Mesenchymal stem cell (in vitro differentiated cells and primary cell): ENCODE data around the gene SLC16A10.
A peak's percentile ranks its signal among the peaks of the same experiment; 100 is the strongest.

Experiments
- DNase-seq: peaks from one replicate; pipeline ENCODE4 v3.0.0-alpha.2; 2013
- H2AFZ ChIP-seq: one replicate; pipeline ENCODE4 v1.6.1; 2013; ENCODE audit warnings: low read depth, mild to moderate bottlenecking, control low read depth, inconsistent platforms, low read length, moderate library complexity
- H2AK5ac ChIP-seq: 2 replicates; pipeline ENCODE4 v1.6.1; 2013; ENCODE audit warnings: low read length, moderate library complexity, mild to moderate bottlenecking, inconsistent platforms; ENCODE audit not compliant: severe bottlenecking
- H2BK120ac ChIP-seq: one replicate; pipeline ENCODE4 v1.6.1; 2013; ENCODE audit warnings: low read depth, mild to moderate bottlenecking, inconsistent platforms, low read length, moderate library complexity
- H2BK12ac ChIP-seq, 2 experiments: one replicate each; pipeline ENCODE4 v1.6.1; 2013; ENCODE audit warnings: inconsistent platforms in 2 of 2, low read length in 2 of 2, mild to moderate bottlenecking in 2 of 2, moderate library complexity in 2 of 2, control low read depth in 1 of 2
- H2BK15ac ChIP-seq: one replicate; pipeline ENCODE4 v1.6.1; 2013; ENCODE audit warnings: mild to moderate bottlenecking, low read depth, inconsistent platforms; ENCODE audit not compliant: poor library complexity, severe bottlenecking
- H2BK5ac ChIP-seq: 2 replicates; pipeline ENCODE4 v1.6.1; 2013; ENCODE audit warnings: low read depth, mild to moderate bottlenecking, low read length, control low read depth, inconsistent platforms; ENCODE audit not compliant: poor library complexity, severe bottlenecking
- H3K14ac ChIP-seq, 2 experiments: one replicate each; pipeline ENCODE4 v1.6.1; 2013; ENCODE audit warnings: inconsistent platforms in 2 of 2, low read length in 2 of 2, control low read depth in 1 of 2, mild to moderate bottlenecking in 1 of 2, moderate library complexity in 1 of 2
- H3K18ac ChIP-seq, 2 experiments: one replicate each; pipeline ENCODE4 v1.6.1; 2013; ENCODE audit warnings: inconsistent platforms in 2 of 2, low read length in 2 of 2, control low read depth in 1 of 2, low read depth in 1 of 2, mild to moderate bottlenecking in 1 of 2
- H3K23ac ChIP-seq, 2 experiments: one replicate each; pipeline ENCODE4 v1.6.1; 2013; ENCODE audit warnings: inconsistent platforms in 2 of 2, low read length in 2 of 2, mild to moderate bottlenecking in 2 of 2, moderate library complexity in 2 of 2, control low read depth in 1 of 2
- H3K27ac ChIP-seq: 2 replicates; pipeline ENCODE4 v1.5.1; 2013; ENCODE audit warnings: mild to moderate bottlenecking, moderate library complexity, low read length, control low read depth, inconsistent platforms; ENCODE audit not compliant: poor library complexity, severe bottlenecking
- H3K27me3 ChIP-seq, 2 experiments: 2 replicates each; pipeline versions ENCODE4 v1.6.1 to v1.7.0; 2013; ENCODE audit warnings: low read length in 2 of 2, mild to moderate bottlenecking in 2 of 2, moderate library complexity in 2 of 2, control low read depth in 1 of 2, inconsistent platforms in 1 of 2; ENCODE audit not compliant: control insufficient read depth in 1 of 2, insufficient read depth in 1 of 2
- H3K36me3 ChIP-seq, 2 experiments: 2 replicates each; pipeline versions ENCODE4 v1.6.1 to v1.7.0; 2013; ENCODE audit warnings: low read length in 2 of 2, control low read depth in 1 of 2, inconsistent platforms in 1 of 2, low read depth in 1 of 2, mild to moderate bottlenecking in 1 of 2; ENCODE audit not compliant: insufficient read depth in 2 of 2, control insufficient read depth in 1 of 2
- H3K4ac ChIP-seq, 2 experiments: one replicate each; pipeline ENCODE4 v1.6.1; 2013; ENCODE audit warnings: inconsistent platforms in 2 of 2, low read length in 2 of 2, mild to moderate bottlenecking in 2 of 2, moderate library complexity in 2 of 2, control low read depth in 1 of 2, low read depth in 1 of 2
- H3K4me1 ChIP-seq: 2 replicates; pipeline ENCODE4 v1.6.1; 2013; ENCODE audit warnings: low read depth, low read length, control low read depth; ENCODE audit not compliant: control insufficient read depth, insufficient read depth
- H3K4me2 ChIP-seq: 2 replicates; pipeline ENCODE4 v1.6.1; 2013; ENCODE audit warnings: low read length, mild to moderate bottlenecking, inconsistent platforms; ENCODE audit not compliant: poor library complexity, severe bottlenecking
- H3K4me3 ChIP-seq, 2 experiments: 2 replicates each; pipeline versions ENCODE4 v1.5.1 to v1.7.0; 2013; ENCODE audit warnings: low read length in 2 of 2, mild to moderate bottlenecking in 2 of 2, control low read depth in 1 of 2, low read depth in 1 of 2; ENCODE audit not compliant: insufficient read depth in 1 of 2
- H3K79me1 ChIP-seq: replicated peaks from 2 replicates; pipeline ENCODE4 v1.6.1; 2013; ENCODE audit warnings: mild to moderate bottlenecking, control low read depth, low read length, inconsistent platforms; ENCODE audit not compliant: poor library complexity, severe bottlenecking
- H3K9ac ChIP-seq: 2 replicates; pipeline ENCODE4 v1.7.0; 2013; ENCODE audit warnings: mild to moderate bottlenecking, low read length, moderate library complexity
- H3K9me3 ChIP-seq: 2 replicates; pipeline ENCODE4 v1.7.0; 2013; ENCODE audit warnings: mild to moderate bottlenecking, low read length; ENCODE audit not compliant: control insufficient read depth
- H4K8ac ChIP-seq: one replicate; pipeline ENCODE4 v1.6.1; 2013; ENCODE audit warnings: inconsistent platforms, mild to moderate bottlenecking, low read length, moderate library complexity
- H4K91ac ChIP-seq: one replicate; pipeline ENCODE4 v1.6.1; 2013; ENCODE audit warnings: mild to moderate bottlenecking, low read length, inconsistent platforms
- WGBS: methylation state at CpG from one replicate; pipeline ENCODE4 v1.1.7; 2013; ENCODE audit warnings: mixed read lengths; 5-methylcytosine and 5-hydroxymethylcytosine counted together

The SLC16A10 gene

GRCh38 chr6:111114087-111114443 is 26.8 kb downstream of the SLC16A10 start:
- no peak overlapping the region for H3K4me2 ChIP-seq
- no peak overlapping the region for H3K4me3 ChIP-seq
- H2BK5ac ChIP-seq, result no peak overlapping the region
- DNase-seq, result peak; percentile 4
- H2AK5ac ChIP-seq, result no peak overlapping the region
- no peaks in the 10 kb centered on the region for H3K79me1 ChIP-seq
- no peaks in the 10 kb centered on the region for H3K36me3 ChIP-seq
- H3K18ac ChIP-seq, result no peak overlapping the region
- no peaks in the 10 kb centered on the region for H3K9me3 ChIP-seq
- H3K9ac ChIP-seq, result peak overlapping the region; percentile 71
- H3K23ac ChIP-seq, result no peak overlapping the region
- H2BK15ac ChIP-seq, result no peak overlapping the region
- no peak overlapping the region for H3K27ac ChIP-seq
- no peaks in the 10 kb centered on the region for H3K4me1 ChIP-seq
- H3K4ac ChIP-seq, result no peak overlapping the region
- no peak overlapping the region for H4K91ac ChIP-seq
- no CpG with 5 or more reads among the region's 2 CpGs for WGBS
- H2BK120ac ChIP-seq, result no peak overlapping the region
- no peak overlapping the region for H3K14ac ChIP-seq
- no peak overlapping the region for H2BK12ac ChIP-seq
- no peaks in the 10 kb centered on the region for H3K27me3 ChIP-seq
- no peak overlapping the region for H2AFZ ChIP-seq
- no peak overlapping the region for H4K8ac ChIP-seq

- Histone ChIP-seq H3K9ac (peak overlapping the region; percentile 71), H2AK5ac (no peak overlapping the region), H2BK12ac (no peak overlapping the region), H4K8ac (no peak overlapping the region), H4K91ac (no peak overlapping the region), H3K27ac (no peak overlapping the region), H3K4ac (no peak overlapping the region), H3K4me3 (no peak overlapping the region), H2BK120ac (no peak overlapping the region), H3K79me1 (no peaks in the 10 kb centered on the region), H3K27me3 (no peaks in the 10 kb centered on the region), H3K14ac (no peak overlapping the region), H3K36me3 (no peaks in the 10 kb centered on the region), H3K23ac (no peak overlapping the region), H2BK15ac (no peak overlapping the region), H3K4me1 (no peaks in the 10 kb centered on the region), H3K18ac (no peak overlapping the region), H2AFZ (no peak overlapping the region), H3K4me2 (no peak overlapping the region), H2BK5ac (no peak overlapping the region), H3K9me3 (no peaks in the 10 kb centered on the region)
- no CpG with 5 or more reads among the region's 1 CpG for WGBS
- DNase-seq, result no peak
These were observed 27.2 kb downstream of the SLC16A10 start for GRCh38 chr6:111114482-111114881.

GRCh38 chr6:111118826-111119225 is 31.5 kb downstream of the SLC16A10 start:
- H3K36me3 ChIP-seq, result no peaks in the 10 kb centered on the region
- no peak overlapping the region for H2BK120ac ChIP-seq
- H2BK5ac ChIP-seq, result no peak overlapping the region
- WGBS, result 92% methylated on average over 2 of the region's 2 CpGs
- no peak overlapping the region for H3K18ac ChIP-seq
- no peak overlapping the region for H3K23ac ChIP-seq
- H2BK12ac ChIP-seq, result no peak overlapping the region
- H3K4me2 ChIP-seq, result no peak overlapping the region
- H3K9ac ChIP-seq, result no peak overlapping the region
- peaks cover 0 to 7% of the 10 kb centered on the region in 2 experiments for H3K27me3 ChIP-seq
- H2AFZ ChIP-seq, result no peak overlapping the region
- H3K4me3 ChIP-seq, result no peak overlapping the region
- H4K8ac ChIP-seq, result no peak overlapping the region
- no peaks in the 10 kb centered on the region for H3K79me1 ChIP-seq
- no peak overlapping the region for H4K91ac ChIP-seq
- H3K9me3 ChIP-seq, result no peaks in the 10 kb centered on the region
- DNase-seq, result no peak
- H3K4ac ChIP-seq, result no peak overlapping the region
- no peak overlapping the region for H3K14ac ChIP-seq
- H3K27ac ChIP-seq, result no peak overlapping the region
- no peak overlapping the region for H2AK5ac ChIP-seq
- H3K4me1 ChIP-seq, result peaks cover 1% of the 10 kb centered on the region
- H2BK15ac ChIP-seq, result no peak overlapping the region

- 95% methylated on average over 2 of the region's 2 CpGs for WGBS
- Histone ChIP-seq H2BK15ac (no peak overlapping the region), H3K4ac (no peak overlapping the region), H3K9ac (no peak overlapping the region), H3K27ac (no peak overlapping the region), H3K23ac (no peak overlapping the region), H4K91ac (no peak overlapping the region), H3K79me1 (no peaks in the 10 kb centered on the region), H4K8ac (no peak overlapping the region), H3K36me3 (no peaks in the 10 kb centered on the region), H2BK5ac (no peak overlapping the region), H3K27me3 (peaks cover 0 to 7% of the 10 kb centered on the region in 2 experiments), H2AFZ (no peak overlapping the region), H3K9me3 (no peaks in the 10 kb centered on the region), H3K4me3 (no peak overlapping the region), H2BK12ac (no peak overlapping the region), H2BK120ac (no peak overlapping the region), H2AK5ac (no peak overlapping the region), H3K14ac (no peak overlapping the region), H3K4me2 (no peak overlapping the region), H3K18ac (no peak overlapping the region), H3K4me1 (peaks cover 1% of the 10 kb centered on the region)
- DNase-seq, result no peak
These were observed 32.4 kb downstream of the SLC16A10 start for GRCh38 chr6:111119571-111120329.
